HG02759 (cell line): ENCODE data around the gene SIX5.

Source experiments
- ATAC-seq: cut with Tn5 transposase; IDR thresholded peaks from one replicate; pipeline ENCODE4 v1.9.1; 2021; ENCODE audit warnings: mild to moderate bottlenecking, moderate library complexity; ENCODE audit not compliant: unreplicated experiment

SIX5 gene

GRCh38 chr19:45777395-45777961, 8.4 kb upstream of the SIX5 start:
- no peak for ATAC-seq

GRCh38 chr19:45774765-45775164, 5.7 kb upstream of the SIX5 start:
- ATAC-seq, result no peak

- ATAC-seq, result no peak
These were observed 4.3 kb upstream of the SIX5 start for GRCh38 chr19:45773384-45773783.

GRCh38 chr19:45772912-45773311, 3.9 kb upstream of the SIX5 start:
- no peak for ATAC-seq

- ATAC-seq, result no peak
These were observed 3.2 kb upstream of the SIX5 start for GRCh38 chr19:45772130-45772840.

- ATAC-seq, result no peak
These were observed 2.4 kb upstream of the SIX5 start for GRCh38 chr19:45771311-45771933.

GRCh38 chr19:45770192-45771101, 1.4 kb upstream of the SIX5 start:
- ATAC-seq, result peak; percentile 54

- no peak for ATAC-seq
These were observed 754 bp upstream of the SIX5 start for GRCh38 chr19:45769821-45770191.

GRCh38 chr19:45768655-45768983, 433 bp downstream of the SIX5 start:
- ATAC-seq, result no peak

GRCh38 chr19:45767881-45768654, 984 bp downstream of the SIX5 start:
- no peak for ATAC-seq

GRCh38 chr19:45767410-45767880, 1.6 kb downstream of the SIX5 start:
- no peak for ATAC-seq

GRCh38 chr19:45766869-45767346, 2.1 kb downstream of the SIX5 start:
- ATAC-seq, result no peak

- ATAC-seq, result no peak
These were observed 2.7 kb downstream of the SIX5 start for GRCh38 chr19:45766296-45766868.

GRCh38 chr19:45765702-45766295, 3.3 kb downstream of the SIX5 start:
- ATAC-seq, result no peak

- no peak for ATAC-seq
These were observed 3.9 kb downstream of the SIX5 start for GRCh38 chr19:45764945-45765701.

- no peak for ATAC-seq
These were observed 4.6 kb downstream of the SIX5 start for GRCh38 chr19:45764475-45764874.

- ATAC-seq, result no peak
These were observed 5.3 kb downstream of the SIX5 start for GRCh38 chr19:45763691-45764294.

- no peak for ATAC-seq
These were observed 6.0 kb downstream of the SIX5 start for GRCh38 chr19:45762870-45763631.
